A673 (cell line): ENCODE results near the gene MFN2.

Source experiments
- CTCF ChIP-seq: fragments of 300-800, 200-600 bp; sonication (generic); conservative IDR thresholded peaks from 2 replicates; pipeline ENCODE4 v1.5.1; 2017; ENCODE audit warnings: low read depth, mild to moderate bottlenecking, antibody characterized with exemption, low read length, moderate library complexity, mixed read lengths
- EZH2 ChIP-seq: fragments of 200-600 bp; sonication (generic); IDR thresholded peaks from 2 replicates; pipeline ENCODE4 v1.6.1; 2017; ENCODE audit warnings: borderline replicate concordance, low read depth, mild to moderate bottlenecking, mixed read lengths, antibody characterized with exemption, low read length; ENCODE audit not compliant: poor library complexity, severe bottlenecking

GRCh38 chr1:12031039-12031980 lies 51.1 kb downstream of the MFN2 start:
- TF ChIP-seq EZH2 (no peak), CTCF (peak; percentile 64)
